Astrocyte (in vitro differentiated cells and primary cell): Measurements from ENCODE around the gene ANKRD44. TPM values are rescaled to one million over a fixed set of nuclear protein-coding genes. Genes with fewer than 3 reads are reported as not detected.

Experiments
- DNase-seq: peaks from one replicate; pipeline ENCODE4 v3.0.0-alpha.2; 2010; ENCODE audit warnings: low read depth
- FAIRE-seq: peaks from 2 replicates; lab custom pipeline; 2011; peaks lifted over from hg19 to GRCh38; lab: Jason Lieb, UNC
- H2AFZ ChIP-seq: 2 replicates; pipeline ENCODE4 v1.6.0; 2012; ENCODE audit warnings: low read depth, low read length, inconsistent platforms
- H3K27ac ChIP-seq: 2 replicates; pipeline ENCODE4 v1.5.1; 2011; ENCODE audit warnings: low read depth, low read length, inconsistent platforms
- H3K27me3 ChIP-seq: 2 replicates; pipeline ENCODE4 v1.6.0; 2011; ENCODE audit warnings: low read length, inconsistent platforms; ENCODE audit not compliant: insufficient read depth
- H3K36me3 ChIP-seq: 2 replicates; pipeline ENCODE4 v1.5.1; 2011; ENCODE audit warnings: low read length, inconsistent platforms; ENCODE audit not compliant: insufficient read depth
- H3K4me1 ChIP-seq: 2 replicates; pipeline ENCODE4 v1.5.1; 2011; ENCODE audit warnings: low read length, inconsistent platforms; ENCODE audit not compliant: insufficient read depth
- H3K4me2 ChIP-seq: 2 replicates; pipeline ENCODE4 v1.6.0; 2012; ENCODE audit warnings: low read length, inconsistent platforms
- H3K4me3 ChIP-seq: 2 replicates; pipeline ENCODE4 v1.5.1; 2011; ENCODE audit warnings: low read depth, mild to moderate bottlenecking, low read length, inconsistent platforms; ENCODE audit not compliant: insufficient read depth
- H3K79me2 ChIP-seq: 2 replicates; pipeline ENCODE4 v1.6.0; 2012; ENCODE audit warnings: mild to moderate bottlenecking, low read length, inconsistent platforms; ENCODE audit not compliant: insufficient read depth
- H3K9ac ChIP-seq: 2 replicates; pipeline ENCODE4 v1.6.0; 2012; ENCODE audit warnings: mild to moderate bottlenecking, low read length, inconsistent platforms
- H3K9me3 ChIP-seq: 2 replicates; pipeline ENCODE4 v1.5.1; 2012; ENCODE audit warnings: low read depth, mild to moderate bottlenecking, low read length, inconsistent platforms; ENCODE audit not compliant: insufficient read depth
- H4K20me1 ChIP-seq: 2 replicates; pipeline ENCODE4 v1.6.0; 2012; ENCODE audit warnings: low read length, inconsistent platforms; ENCODE audit not compliant: insufficient read depth
- H3K27ac Mint-ChIP-seq: one replicate; pipeline ENCODE4 v1.8.0; 2021; ENCODE audit warnings: mild to moderate bottlenecking, mixed read lengths; ENCODE audit not compliant: unreplicated experiment
- H3K27me3 Mint-ChIP-seq: one replicate; pipeline ENCODE4 v1.8.0; 2021; ENCODE audit warnings: low read depth, mixed read lengths; ENCODE audit not compliant: unreplicated experiment
- H3K36me3 Mint-ChIP-seq: one replicate; pipeline ENCODE4 v1.8.0; 2021; ENCODE audit warnings: low read depth, mixed read lengths; ENCODE audit not compliant: unreplicated experiment
- H3K4me1 Mint-ChIP-seq: one replicate; pipeline ENCODE4 v1.8.0; 2021; ENCODE audit warnings: low read depth, mixed read lengths; ENCODE audit not compliant: unreplicated experiment
- H3K4me3 Mint-ChIP-seq: one replicate; pipeline ENCODE4 v1.8.0; 2021; ENCODE audit warnings: mild to moderate bottlenecking, moderate library complexity, mixed read lengths; ENCODE audit not compliant: unreplicated experiment
- H3K9me3 Mint-ChIP-seq: one replicate; pipeline ENCODE4 v1.8.0; 2021; ENCODE audit warnings: mild to moderate bottlenecking, mixed read lengths; ENCODE audit not compliant: unreplicated experiment
- EZH2 ChIP-seq: IDR thresholded peaks from 2 replicates; pipeline ENCODE4 v1.6.1; 2012; ENCODE audit warnings: mild to moderate bottlenecking, low read length, inconsistent platforms; ENCODE audit not compliant: insufficient read depth
- total RNA-seq: library from RNA; stranded (reverse); gene quantifications from 2 replicates; pipeline ENCODE4 v1.2.1, GENCODE V29; 2021
- TF ChIP-seq, protein P1 (sequence below): IDR thresholded peaks from 2 replicates; pipeline ENCODE4 v1.5.1; 2011; ENCODE audit warnings: low read depth, mild to moderate bottlenecking, inconsistent platforms, low read length, moderate library complexity; ENCODE audit not compliant: insufficient read depth

The ANKRD44 gene
- total RNA-seq, 1 donor from 2014 or later = 7.2 TPM

DNA sequence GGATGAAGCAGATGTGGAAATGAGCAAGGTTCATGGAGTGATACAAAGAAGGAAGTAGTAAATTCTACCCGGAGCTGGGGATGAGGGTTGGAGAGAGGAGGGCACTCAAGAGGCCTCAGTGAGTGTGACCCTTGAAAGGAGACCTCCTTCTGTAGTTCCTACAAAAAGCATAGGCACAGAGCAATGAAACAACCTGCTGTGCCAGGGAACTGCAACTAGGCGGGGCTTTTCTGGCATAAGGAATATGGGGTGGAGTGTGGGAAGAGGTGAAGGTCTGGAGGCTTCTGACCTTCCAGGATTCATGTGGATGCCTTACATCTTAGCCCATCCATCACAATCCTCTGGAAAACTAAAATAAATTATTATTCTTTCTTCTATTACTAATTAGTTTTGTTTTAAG lies 358.6 kb downstream of the ANKRD44 start:
- Histone ChIP-seq H3K36me3 (no peaks in the 10 kb centered on the region), H3K4me1 (no peaks in the 10 kb centered on the region), H3K9ac (no peak overlapping the region), H3K4me3 (no peak overlapping the region), H4K20me1 (no peaks in the 10 kb centered on the region), H3K4me2 (no peak overlapping the region), H3K79me2 (no peaks in the 10 kb centered on the region), H3K9me3 (no peaks in the 10 kb centered on the region), H3K27ac (no peak overlapping the region), H2AFZ (no peak overlapping the region), H3K27me3 (no peaks in the 10 kb centered on the region)
- Mint-ChIP-seq H3K4me1 (no peaks in the 10 kb centered on the region), H3K9me3 (no peaks in the 10 kb centered on the region), H3K27me3 (no peaks in the 10 kb centered on the region), H3K27ac (no peak overlapping the region), H3K4me3 (no peak overlapping the region), H3K36me3 (no peaks in the 10 kb centered on the region)
- DNase-seq (no peak), FAIRE-seq (no peak)
- TF ChIP-seq EZH2 = no peak
- TF ChIP-seq, protein P1, sequence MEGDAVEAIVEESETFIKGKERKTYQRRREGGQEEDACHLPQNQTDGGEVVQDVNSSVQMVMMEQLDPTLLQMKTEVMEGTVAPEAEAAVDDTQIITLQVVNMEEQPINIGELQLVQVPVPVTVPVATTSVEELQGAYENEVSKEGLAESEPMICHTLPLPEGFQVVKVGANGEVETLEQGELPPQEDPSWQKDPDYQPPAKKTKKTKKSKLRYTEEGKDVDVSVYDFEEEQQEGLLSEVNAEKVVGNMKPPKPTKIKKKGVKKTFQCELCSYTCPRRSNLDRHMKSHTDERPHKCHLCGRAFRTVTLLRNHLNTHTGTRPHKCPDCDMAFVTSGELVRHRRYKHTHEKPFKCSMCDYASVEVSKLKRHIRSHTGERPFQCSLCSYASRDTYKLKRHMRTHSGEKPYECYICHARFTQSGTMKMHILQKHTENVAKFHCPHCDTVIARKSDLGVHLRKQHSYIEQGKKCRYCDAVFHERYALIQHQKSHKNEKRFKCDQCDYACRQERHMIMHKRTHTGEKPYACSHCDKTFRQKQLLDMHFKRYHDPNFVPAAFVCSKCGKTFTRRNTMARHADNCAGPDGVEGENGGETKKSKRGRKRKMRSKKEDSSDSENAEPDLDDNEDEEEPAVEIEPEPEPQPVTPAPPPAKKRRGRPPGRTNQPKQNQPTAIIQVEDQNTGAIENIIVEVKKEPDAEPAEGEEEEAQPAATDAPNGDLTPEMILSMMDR = no peak

DNA sequence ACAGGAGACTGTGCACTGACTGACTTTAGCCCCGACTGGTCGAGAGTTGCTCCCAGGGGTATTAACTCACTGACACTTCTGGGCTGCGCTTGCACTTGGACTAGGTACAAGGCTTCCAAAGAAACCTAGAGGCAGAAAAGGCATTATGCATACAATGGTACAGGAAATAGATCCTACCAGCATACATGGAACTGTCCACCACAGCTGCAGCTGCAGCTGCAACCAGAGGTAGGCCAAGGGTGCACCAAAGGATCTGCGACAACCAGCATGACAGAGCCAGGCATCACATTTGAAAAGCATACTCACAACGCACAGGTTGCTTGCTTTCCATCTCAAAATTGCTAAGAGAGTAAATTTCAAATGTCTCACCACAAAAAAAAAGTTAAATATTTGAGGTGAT lies 361.5 kb downstream of the ANKRD44 start:
- H3K4me3 ChIP-seq = no peak overlapping the region
- no peaks in the 10 kb centered on the region for H3K79me2 ChIP-seq
- H3K4me2 ChIP-seq = no peak overlapping the region
- no peaks in the 10 kb centered on the region for H4K20me1 ChIP-seq
- DNase-seq (no peak), FAIRE-seq (peak; percentile 13)
- no peak overlapping the region for H3K27ac ChIP-seq
- no peak for TF ChIP-seq EZH2
- TF ChIP-seq, protein P1 = no peak
- H3K4me3 Mint-ChIP-seq = no peak overlapping the region
- H3K9ac ChIP-seq = no peak overlapping the region
- no peaks in the 10 kb centered on the region for H3K9me3 ChIP-seq
- no peaks in the 10 kb centered on the region for H3K36me3 ChIP-seq
- H3K4me1 ChIP-seq = no peaks in the 10 kb centered on the region
- H3K36me3 Mint-ChIP-seq = no peaks in the 10 kb centered on the region
- H3K4me1 Mint-ChIP-seq = no peaks in the 10 kb centered on the region
- no peak overlapping the region for H2AFZ ChIP-seq
- no peak overlapping the region for H3K27ac Mint-ChIP-seq
- no peaks in the 10 kb centered on the region for H3K27me3 ChIP-seq
- peaks cover 2% of the 10 kb centered on the region for H3K27me3 Mint-ChIP-seq
- no peaks in the 10 kb centered on the region for H3K9me3 Mint-ChIP-seq

DNA sequence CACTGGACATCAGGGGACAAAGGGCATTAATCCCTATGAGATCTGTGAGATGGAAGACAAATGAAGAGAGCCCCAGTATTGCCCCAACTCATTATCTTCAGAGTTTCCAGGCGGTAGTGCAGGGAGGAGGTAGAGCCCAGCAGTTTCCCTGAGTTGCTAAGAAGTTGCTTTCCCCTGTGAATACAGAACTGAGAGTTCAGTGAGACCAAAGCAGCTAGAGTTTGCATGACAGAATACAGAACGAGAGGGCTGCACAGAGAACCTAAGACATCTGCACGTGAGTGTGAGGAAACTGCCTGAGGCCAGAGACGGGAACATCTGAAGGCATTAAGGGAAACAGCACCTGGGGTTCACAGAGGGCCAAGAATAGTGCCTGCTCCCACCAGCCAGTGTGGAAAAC lies 366.0 kb downstream of the ANKRD44 start:
- Histone ChIP-seq H3K9ac (no peak overlapping the region), H3K4me3 (no peak overlapping the region), H2AFZ (peak overlapping the region; percentile 62), H3K4me2 (no peak overlapping the region), H3K27me3 (no peaks in the 10 kb centered on the region), H3K36me3 (no peaks in the 10 kb centered on the region), H3K79me2 (no peaks in the 10 kb centered on the region), H4K20me1 (no peaks in the 10 kb centered on the region), H3K4me1 (no peaks in the 10 kb centered on the region), H3K9me3 (no peaks in the 10 kb centered on the region), H3K27ac (no peak overlapping the region)
- Mint-ChIP-seq H3K36me3 (no peaks in the 10 kb centered on the region), H3K9me3 (no peaks in the 10 kb centered on the region), H3K27me3 (peaks cover 2% of the 10 kb centered on the region), H3K4me1 (peaks cover 10% of the 10 kb centered on the region), H3K4me3 (no peak overlapping the region), H3K27ac (no peak overlapping the region)
- no peak for FAIRE-seq
- TF ChIP-seq, protein P1 = no peak
- no peak for TF ChIP-seq EZH2
- no peak for DNase-seq
